Measurements from ENCODE around the gene GPC5.

GRCh38 chr13:91622778-91623550, 224.5 kb downstream of the GPC5 start:
- TF ChIP-seq, protein P1, sequence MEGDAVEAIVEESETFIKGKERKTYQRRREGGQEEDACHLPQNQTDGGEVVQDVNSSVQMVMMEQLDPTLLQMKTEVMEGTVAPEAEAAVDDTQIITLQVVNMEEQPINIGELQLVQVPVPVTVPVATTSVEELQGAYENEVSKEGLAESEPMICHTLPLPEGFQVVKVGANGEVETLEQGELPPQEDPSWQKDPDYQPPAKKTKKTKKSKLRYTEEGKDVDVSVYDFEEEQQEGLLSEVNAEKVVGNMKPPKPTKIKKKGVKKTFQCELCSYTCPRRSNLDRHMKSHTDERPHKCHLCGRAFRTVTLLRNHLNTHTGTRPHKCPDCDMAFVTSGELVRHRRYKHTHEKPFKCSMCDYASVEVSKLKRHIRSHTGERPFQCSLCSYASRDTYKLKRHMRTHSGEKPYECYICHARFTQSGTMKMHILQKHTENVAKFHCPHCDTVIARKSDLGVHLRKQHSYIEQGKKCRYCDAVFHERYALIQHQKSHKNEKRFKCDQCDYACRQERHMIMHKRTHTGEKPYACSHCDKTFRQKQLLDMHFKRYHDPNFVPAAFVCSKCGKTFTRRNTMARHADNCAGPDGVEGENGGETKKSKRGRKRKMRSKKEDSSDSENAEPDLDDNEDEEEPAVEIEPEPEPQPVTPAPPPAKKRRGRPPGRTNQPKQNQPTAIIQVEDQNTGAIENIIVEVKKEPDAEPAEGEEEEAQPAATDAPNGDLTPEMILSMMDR (IDR thresholded peaks at IDR 0.05 in 8 of 11, conservative IDR thresholded peaks at IDR 0.05 in 3 of 11): no peak
- TF ChIP-seq POLR2A (IDR thresholded peaks at IDR 0.05): no peak
- no peak for TF ChIP-seq POLR2AphosphoS5 (IDR thresholded peaks at IDR 0.05)

Measured in spleen (tissue), 7 donors.